OCI-LY1 (cell line): ENCODE results near the gene CLSTN2.

Experiments
- H2AFZ ChIP-seq: fragments of 200-600 bp; sonication (generic), shearing (Covaris generic); 2 replicates; pipeline ENCODE4 v1.6.0; 2014; ENCODE audit warnings: antibody characterized with exemption, mild to moderate bottlenecking, low read length
- H3F3A ChIP-seq: fragments of 200-600 bp; sonication (generic), shearing (Covaris generic); 2 replicates; pipeline ENCODE4 v1.6.0; 2014; ENCODE audit warnings: mild to moderate bottlenecking, antibody characterized with exemption, low read length, moderate library complexity; ENCODE audit not compliant: insufficient read depth
- H3K27ac ChIP-seq: fragments of 200-600 bp; sonication (generic); 2 replicates; pipeline ENCODE4 v1.5.1; 2014; ENCODE audit warnings: low read length, mixed run types, mild to moderate bottlenecking, low read depth; ENCODE audit not compliant: poor library complexity, severe bottlenecking
- H3K27me3 ChIP-seq: fragments of 200-600 bp; sonication (generic); 2 replicates; pipeline ENCODE4 v1.6.0; 2014; ENCODE audit warnings: antibody characterized with exemption, mild to moderate bottlenecking, low read length, moderate library complexity; ENCODE audit not compliant: insufficient read depth
- H3K36me3 ChIP-seq: fragments of 200-600 bp; sonication (generic); 2 replicates; pipeline ENCODE4 v1.6.1; 2014; ENCODE audit warnings: mild to moderate bottlenecking, antibody characterized with exemption, low read length, moderate library complexity, mixed read lengths; ENCODE audit not compliant: insufficient read depth
- H3K4me1 ChIP-seq: fragments of 200-600 bp; sonication (generic); 2 replicates; pipeline ENCODE4 v1.5.1; 2014; ENCODE audit warnings: mild to moderate bottlenecking, low read length, moderate library complexity; ENCODE audit not compliant: insufficient read depth, severe bottlenecking
- H3K4me2 ChIP-seq: fragments of 200-600 bp; sonication (generic), shearing (Covaris generic); 2 replicates; pipeline ENCODE4 v1.6.1; 2014; ENCODE audit warnings: low read length
- H3K4me3 ChIP-seq: fragments of 200-600 bp; sonication (generic); 2 replicates; pipeline ENCODE4 v1.5.1; 2014; ENCODE audit warnings: low read length, low read depth, mild to moderate bottlenecking, mixed read lengths; ENCODE audit not compliant: poor library complexity, severe bottlenecking
- H3K79me2 ChIP-seq: fragments of 200-600 bp; shearing (Covaris generic); 2 replicates; pipeline ENCODE4 v1.6.1; 2016; ENCODE audit warnings: mixed run types, low read length, mixed read lengths; ENCODE audit not compliant: insufficient read depth
- H3K9ac ChIP-seq: fragments of 200-600 bp; sonication (generic), shearing (Covaris generic); 2 replicates; pipeline ENCODE4 v1.6.1; 2014; ENCODE audit warnings: mild to moderate bottlenecking, low read length, mixed read lengths
- H3K9me2 ChIP-seq: fragments of 200-600 bp; sonication (generic), shearing (Covaris generic); 2 replicates; pipeline ENCODE4 v1.6.1; 2014; ENCODE audit warnings: low read depth, mild to moderate bottlenecking, low read length, mixed read lengths
- H3K9me3 ChIP-seq: fragments of 200-600 bp; shearing (Covaris generic); 2 replicates; pipeline ENCODE4 v1.6.1; 2014; ENCODE audit warnings: low read length, mixed read lengths
- H4K20me1 ChIP-seq: fragments of 200-600 bp; sonication (generic), shearing (Covaris generic); 2 replicates; pipeline ENCODE4 v1.6.0; 2016; ENCODE audit warnings: mild to moderate bottlenecking, low read length; ENCODE audit not compliant: insufficient read depth
- CTCF ChIP-seq: fragments of 200-600 bp; sonication (generic), shearing (Covaris generic); IDR thresholded peaks from 2 replicates; pipeline ENCODE4 v1.5.1; 2017; ENCODE audit warnings: mild to moderate bottlenecking, antibody characterized with exemption, low read length, moderate library complexity, mixed read lengths
- EZH2 ChIP-seq: fragments of 200-600 bp; sonication (generic), shearing (Covaris generic); IDR thresholded peaks from 2 replicates; pipeline ENCODE4 v1.8.0; 2017; ENCODE audit warnings: borderline replicate concordance, mixed run types, mild to moderate bottlenecking, antibody characterized with exemption, low read length, moderate library complexity, mixed read lengths

CLSTN2 gene

DNA sequence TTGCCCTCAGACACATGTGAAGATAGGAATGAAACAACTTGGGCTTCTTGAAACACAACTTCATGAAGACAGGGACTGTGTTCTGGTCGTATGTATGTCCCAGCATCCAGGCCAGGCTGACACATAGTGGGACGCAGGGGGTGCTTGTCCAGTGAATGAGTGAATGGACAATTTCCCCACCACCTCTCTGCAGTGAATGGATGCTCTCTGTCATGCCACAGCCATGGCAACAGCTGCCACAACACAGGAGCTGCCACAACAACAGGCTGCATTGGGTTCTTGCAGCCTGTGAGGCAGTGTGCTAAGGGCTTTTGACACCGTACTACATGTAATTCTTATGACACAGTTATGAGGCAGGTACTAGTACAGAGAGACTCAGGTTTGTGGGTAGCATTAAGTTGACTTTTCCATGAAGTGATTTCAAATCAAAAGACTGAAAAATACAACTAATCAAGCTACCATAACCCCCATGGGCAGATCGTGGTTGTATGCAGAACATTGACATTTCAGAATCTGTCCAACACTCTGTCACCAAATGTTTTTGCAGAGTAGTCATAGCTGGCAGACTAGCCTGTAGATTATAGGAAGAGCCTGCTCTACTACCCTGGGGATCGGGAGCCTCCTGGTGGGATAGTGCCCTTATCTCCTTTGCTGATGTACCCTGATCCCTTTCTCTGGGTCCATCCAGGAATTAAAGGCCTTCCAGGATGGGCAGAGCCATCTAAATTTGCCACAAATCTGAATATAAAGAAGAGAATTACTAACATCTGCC lies 40.8 kb downstream of the CLSTN2 start:
- Histone ChIP-seq H3K36me3 (no peaks in the 10 kb centered on the region), H3K4me1 (no peaks in the 10 kb centered on the region), H3K27me3 (no peaks in the 10 kb centered on the region), H4K20me1 (no peaks in the 10 kb centered on the region), H3K79me2 (no peaks in the 10 kb centered on the region), H3K9me3 (no peaks in the 10 kb centered on the region), H3K27ac (no peak overlapping the region), H3K4me3 (no peak overlapping the region), H2AFZ (no peak overlapping the region), H3F3A (no peaks in the 10 kb centered on the region), H3K9me2 (no peaks in the 10 kb centered on the region), H3K4me2 (no peak overlapping the region), H3K9ac (no peak overlapping the region)
- TF ChIP-seq CTCF (no peak), EZH2 (no peak)

GRCh38 chr3:139978966-139979365 lies 44.0 kb downstream of the CLSTN2 start:
- Histone ChIP-seq H3K4me3 (no peak overlapping the region), H3K79me2 (no peaks in the 10 kb centered on the region), H3K27ac (no peak overlapping the region), H3K4me1 (no peaks in the 10 kb centered on the region), H3K9ac (no peak overlapping the region), H3K9me3 (no peaks in the 10 kb centered on the region), H2AFZ (no peak overlapping the region), H3K36me3 (no peaks in the 10 kb centered on the region), H3K27me3 (no peaks in the 10 kb centered on the region), H3K9me2 (no peaks in the 10 kb centered on the region), H3F3A (no peaks in the 10 kb centered on the region), H3K4me2 (no peak overlapping the region), H4K20me1 (no peaks in the 10 kb centered on the region)
- TF ChIP-seq CTCF (no peak), EZH2 (no peak)

DNA sequence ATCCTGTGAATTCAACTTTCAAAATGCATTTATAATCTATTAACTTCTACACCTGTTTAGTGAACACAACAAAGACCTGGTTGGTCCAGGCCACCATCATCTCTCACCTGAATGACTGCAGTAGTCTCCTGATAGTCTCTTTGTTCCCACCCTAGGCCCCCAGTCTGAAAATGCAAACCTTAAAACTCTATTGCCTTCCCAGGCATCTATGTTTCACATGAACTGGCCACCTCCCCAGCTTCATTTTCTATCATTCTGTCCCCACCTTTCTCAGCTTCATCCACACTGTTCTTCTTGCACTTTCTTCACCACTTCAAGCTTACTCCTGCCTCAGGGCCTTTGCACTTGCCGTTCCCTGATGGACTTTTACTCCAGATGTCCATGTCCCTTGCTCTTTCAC lies 45.0 kb downstream of the CLSTN2 start:
- 0 out of 2 replicates have a peak, but pooled peaks cover 2% of the 10 kb centered on the region for H3K27me3 ChIP-seq
- H2AFZ ChIP-seq: no peak overlapping the region
- no peak overlapping the region for H3K4me2 ChIP-seq
- H3K9me2 ChIP-seq: no peaks in the 10 kb centered on the region
- no peak overlapping the region for H3K9ac ChIP-seq
- H3K9me3 ChIP-seq: no peaks in the 10 kb centered on the region
- H3K4me1 ChIP-seq: no peaks in the 10 kb centered on the region
- H3F3A ChIP-seq: no peaks in the 10 kb centered on the region
- TF ChIP-seq CTCF (no peak), EZH2 (no peak)
- no peaks in the 10 kb centered on the region for H3K79me2 ChIP-seq
- H4K20me1 ChIP-seq: no peaks in the 10 kb centered on the region
- H3K4me3 ChIP-seq: no peak overlapping the region
- H3K36me3 ChIP-seq: no peaks in the 10 kb centered on the region
- no peak overlapping the region for H3K27ac ChIP-seq
